IMR-90 (cell line): ENCODE data around the gene ARHGAP36.

Source experiments
- CEBPB ChIP-seq: IDR thresholded peaks from 2 replicates; pipeline ENCODE4 v1.6.1; 2012; ENCODE audit warnings: low read depth, low read length, improper control_type of control experiment
- FOS ChIP-seq: fragments of 150-350 bp; IDR thresholded peaks from 2 replicates; pipeline ENCODE4 v1.6.1; 2016; ENCODE audit warnings: low read depth, low read length
- MAFK ChIP-seq: IDR thresholded peaks from 2 replicates; pipeline ENCODE4 v1.6.1; 2012; ENCODE audit warnings: low read depth, low read length, improper control_type of control experiment
- MAZ ChIP-seq: IDR thresholded peaks from 2 replicates; pipeline ENCODE4 v1.6.1; 2012; ENCODE audit warnings: low read depth, mild to moderate bottlenecking, low read length, improper control_type of control experiment, moderate library complexity, borderline replicate concordance
- MXI1 ChIP-seq: IDR thresholded peaks from 2 replicates; pipeline ENCODE4 v1.6.1; 2012; ENCODE audit warnings: low read depth, mild to moderate bottlenecking, low read length, moderate library complexity, borderline replicate concordance
- POLR2A ChIP-seq: IDR thresholded peaks from 2 replicates; pipeline ENCODE4 v1.6.1; 2012; ENCODE audit warnings: mild to moderate bottlenecking, low read depth, low read length
- RAD21 ChIP-seq: IDR thresholded peaks from 2 replicates; pipeline ENCODE4 v1.6.1; 2012; ENCODE audit warnings: low read length, improper control_type of control experiment
- RCOR1 ChIP-seq: IDR thresholded peaks from 2 replicates; pipeline ENCODE4 v1.6.1; 2012; ENCODE audit warnings: mild to moderate bottlenecking, low read length, improper control_type of control experiment; ENCODE audit not compliant: insufficient replicate concordance
- RFX5 ChIP-seq: IDR thresholded peaks from 2 replicates; pipeline ENCODE4 v1.8.0; 2012; ENCODE audit warnings: low read depth, mild to moderate bottlenecking, low read length, moderate library complexity
- SMC3 ChIP-seq: fragments of 150-350 bp; IDR thresholded peaks from 2 replicates; pipeline ENCODE4 v1.6.1; 2016; ENCODE audit warnings: low read depth, mild to moderate bottlenecking, antibody characterized with exemption, low read length, moderate library complexity
- USF2 ChIP-seq: fragments of 150-350 bp; IDR thresholded peaks from 2 replicates; pipeline ENCODE4 v1.6.1; 2017; ENCODE audit warnings: mild to moderate bottlenecking, antibody characterized with exemption, low read length, low read depth
- TF ChIP-seq, protein P1 (sequence below): conservative IDR thresholded peaks from 2 replicates; pipeline ENCODE4 v1.5.1; 2012; ENCODE audit warnings: mild to moderate bottlenecking, low read depth, low read length, improper control_type of control experiment

DNA sequence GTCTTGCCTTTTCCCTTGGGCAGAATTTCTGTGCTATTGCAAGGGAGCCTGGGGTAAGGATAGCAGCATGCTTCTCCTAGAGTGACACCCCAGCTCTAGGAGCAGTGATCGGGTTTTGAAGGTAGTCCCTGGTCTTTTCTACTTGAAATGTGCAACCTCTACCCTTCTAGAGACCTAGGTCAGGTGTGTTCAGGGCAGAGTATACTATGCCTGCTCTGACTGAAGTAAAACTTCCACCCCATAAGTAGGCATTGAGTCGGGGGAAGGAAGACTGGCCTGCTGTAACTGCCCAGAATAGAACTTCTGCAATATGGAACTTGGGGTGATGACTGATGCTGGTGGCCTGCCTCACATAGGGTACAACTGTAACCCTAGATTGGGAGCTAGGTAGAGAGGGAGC lies 80.9 kb downstream of the ARHGAP36 start:
- TF ChIP-seq, protein P1, sequence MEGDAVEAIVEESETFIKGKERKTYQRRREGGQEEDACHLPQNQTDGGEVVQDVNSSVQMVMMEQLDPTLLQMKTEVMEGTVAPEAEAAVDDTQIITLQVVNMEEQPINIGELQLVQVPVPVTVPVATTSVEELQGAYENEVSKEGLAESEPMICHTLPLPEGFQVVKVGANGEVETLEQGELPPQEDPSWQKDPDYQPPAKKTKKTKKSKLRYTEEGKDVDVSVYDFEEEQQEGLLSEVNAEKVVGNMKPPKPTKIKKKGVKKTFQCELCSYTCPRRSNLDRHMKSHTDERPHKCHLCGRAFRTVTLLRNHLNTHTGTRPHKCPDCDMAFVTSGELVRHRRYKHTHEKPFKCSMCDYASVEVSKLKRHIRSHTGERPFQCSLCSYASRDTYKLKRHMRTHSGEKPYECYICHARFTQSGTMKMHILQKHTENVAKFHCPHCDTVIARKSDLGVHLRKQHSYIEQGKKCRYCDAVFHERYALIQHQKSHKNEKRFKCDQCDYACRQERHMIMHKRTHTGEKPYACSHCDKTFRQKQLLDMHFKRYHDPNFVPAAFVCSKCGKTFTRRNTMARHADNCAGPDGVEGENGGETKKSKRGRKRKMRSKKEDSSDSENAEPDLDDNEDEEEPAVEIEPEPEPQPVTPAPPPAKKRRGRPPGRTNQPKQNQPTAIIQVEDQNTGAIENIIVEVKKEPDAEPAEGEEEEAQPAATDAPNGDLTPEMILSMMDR, result no peak
- TF ChIP-seq SMC3 (no peak), POLR2A (no peak), FOS (no peak), RCOR1 (no peak), RFX5 (no peak), RAD21 (no peak), USF2 (no peak), CEBPB (no peak), MXI1 (no peak), MAZ (no peak), MAFK (no peak)
